IMR-90 (cell line): ENCODE measurements around the gene ECT2. TPM values are rescaled to one million over a fixed set of nuclear protein-coding genes. Genes with fewer than 3 reads are reported as not detected.

ENCODE experiments used
- ATAC-seq: fragments of 200-7000 bp; cut with Tn5 transposase; 2 replicates; pipeline ENCODE4 v1.9.1; 2020; ENCODE audit warnings: low read depth, mild to moderate bottlenecking, moderate library complexity
- BruUV-seq: library from RNA; stranded (reverse); fragments of 400-500 nt; replicated peaks from 2 replicates; lab custom pipeline; 2021; lab: Mats Ljungman, UMichigan
- CTCF ChIA-PET: fragments of 300-600 bp; formaldehyde crosslinking; extraction: SDS; loops from one replicate; lab custom pipeline; 2021; ENCODE audit warnings: antibody characterized with exemption; lab: Yijun Ruan, JAX
- POLR2A ChIA-PET: fragments of 300-600 bp; sonication (Branson Sonifier 250); formaldehyde crosslinking; loops from one replicate; lab custom pipeline; 2022; ENCODE audit warnings: antibody characterized with exemption; ENCODE audit not compliant: unreplicated experiment; lab: Charles Lee
- DNase-seq: peaks from one replicate; pipeline ENCODE4 v3.0.0; 2013
- H2AFZ ChIP-seq: replicated peaks from 2 replicates; pipeline ENCODE3; 2013; ENCODE audit warnings: low read length, mild to moderate bottlenecking; ENCODE audit not compliant: poor library complexity
- H2AK5ac ChIP-seq: 2 replicates; pipeline ENCODE4 v1.6.1; 2013; ENCODE audit warnings: low read depth, low read length, inconsistent platforms
- H2AK9ac ChIP-seq: replicated peaks from 2 replicates; pipeline ENCODE3; 2013; ENCODE audit warnings: mild to moderate bottlenecking, low read depth, low read length, moderate library complexity; ENCODE audit not compliant: poor library complexity
- H2BK120ac ChIP-seq: 2 replicates; pipeline ENCODE4 v1.6.1; 2013; ENCODE audit warnings: low read depth, low read length, inconsistent platforms
- H2BK15ac ChIP-seq: 3 replicates; pipeline ENCODE4 v1.6.1; 2013; ENCODE audit warnings: low read depth, low read length, inconsistent platforms
- H2BK20ac ChIP-seq: 2 replicates; pipeline ENCODE4 v1.6.1; 2013; ENCODE audit warnings: low read depth, mild to moderate bottlenecking, inconsistent platforms, low read length, moderate library complexity
- H2BK5ac ChIP-seq: 2 replicates; pipeline ENCODE4 v1.6.1; 2013; ENCODE audit warnings: mild to moderate bottlenecking, low read depth, low read length, inconsistent platforms; ENCODE audit not compliant: poor library complexity, severe bottlenecking
- H3K14ac ChIP-seq: replicated peaks from 2 replicates; pipeline ENCODE4 v1.6.1; 2013; ENCODE audit warnings: low read depth, low read length, inconsistent platforms
- H3K18ac ChIP-seq: 2 replicates; pipeline ENCODE4 v1.6.1; 2013; ENCODE audit warnings: low read depth, low read length, control low read depth
- H3K23ac ChIP-seq: 2 replicates; pipeline ENCODE4 v1.6.1; 2013; ENCODE audit warnings: low read depth, low read length, inconsistent platforms
- H3K27ac ChIP-seq: 2 replicates; pipeline ENCODE4 v1.5.1; 2013; ENCODE audit warnings: mild to moderate bottlenecking, control low read depth, low read length; ENCODE audit not compliant: insufficient read depth
- H3K27me3 ChIP-seq: 2 replicates; pipeline ENCODE4 v1.6.1; 2013; ENCODE audit warnings: low read length; ENCODE audit not compliant: control insufficient read depth, insufficient read depth
- H3K36me3 ChIP-seq: 2 replicates; pipeline ENCODE4 v1.6.1; 2013; ENCODE audit warnings: low read length, mixed read lengths; ENCODE audit not compliant: control insufficient read depth, insufficient read depth
- H3K4ac ChIP-seq: 2 replicates; pipeline ENCODE4 v1.6.1; 2013; ENCODE audit warnings: low read depth, low read length, inconsistent platforms
- H3K4me1 ChIP-seq: 2 replicates; pipeline ENCODE4 v1.6.1; 2013; ENCODE audit warnings: low read length, mixed read lengths; ENCODE audit not compliant: control insufficient read depth, insufficient read depth
- H3K4me2 ChIP-seq: 2 replicates; pipeline ENCODE4 v1.6.1; 2013; ENCODE audit warnings: low read depth, mild to moderate bottlenecking, control low read depth, low read length, moderate library complexity
- H3K4me3 ChIP-seq: 2 replicates; pipeline ENCODE4 v1.5.1; 2013; ENCODE audit warnings: low read depth, mild to moderate bottlenecking, control low read depth, low read length, moderate library complexity; ENCODE audit not compliant: insufficient read depth
- H3K56ac ChIP-seq: 2 replicates; pipeline ENCODE4 v1.6.1; 2013; ENCODE audit warnings: low read length, inconsistent platforms; ENCODE audit not compliant: insufficient read depth; ENCODE audit errors: extremely low read depth
- H3K79me1 ChIP-seq, 2 experiments: 2 replicates each; pipeline ENCODE4 v1.6.1; 2013; ENCODE audit warnings: low read length in 2 of 2, inconsistent platforms in 1 of 2, low read depth in 1 of 2
- H3K9ac ChIP-seq: 2 replicates; pipeline ENCODE4 v1.6.1; 2013; ENCODE audit warnings: low read depth, low read length, control low read depth
- H3K9me1 ChIP-seq: 2 replicates; pipeline ENCODE4 v1.6.1; 2013; ENCODE audit warnings: low read length, inconsistent platforms; ENCODE audit not compliant: insufficient read depth
- H3K9me3 ChIP-seq: 2 replicates; pipeline ENCODE4 v1.6.1; 2013; ENCODE audit warnings: low read length; ENCODE audit not compliant: control insufficient read depth, insufficient read depth
- H4K20me1 ChIP-seq: 2 replicates; pipeline ENCODE4 v1.6.1; 2013; ENCODE audit warnings: low read length, inconsistent platforms; ENCODE audit not compliant: insufficient read depth
- H4K5ac ChIP-seq: 2 replicates; pipeline ENCODE4 v1.6.1; 2013; ENCODE audit warnings: mild to moderate bottlenecking, low read depth, low read length, control low read depth
- H4K8ac ChIP-seq, 2 experiments: 2 replicates each; pipeline ENCODE4 v1.6.1; 2013; ENCODE audit warnings: low read depth in 2 of 2, low read length in 2 of 2, control low read depth in 1 of 2, inconsistent platforms in 1 of 2
- H4K91ac ChIP-seq: 2 replicates; pipeline ENCODE4 v1.6.1; 2013; ENCODE audit warnings: low read depth, low read length, inconsistent platforms; ENCODE audit not compliant: insufficient read depth
- BHLHE40 ChIP-seq: fragments of 150-350 bp; IDR thresholded peaks from 2 replicates; pipeline ENCODE4 v1.6.1; 2016; ENCODE audit warnings: mild to moderate bottlenecking, low read depth, low read length
- CEBPB ChIP-seq: IDR thresholded peaks from 2 replicates; pipeline ENCODE4 v1.6.1; 2012; ENCODE audit warnings: low read depth, low read length, improper control_type of control experiment
- CHD1 ChIP-seq: IDR thresholded peaks from 2 replicates; pipeline ENCODE4 v1.6.1; 2012; ENCODE audit warnings: low read depth, low read length, improper control_type of control experiment
- CTCF ChIP-seq: conservative IDR thresholded peaks from 2 replicates; pipeline ENCODE4 v1.5.1; 2012; ENCODE audit warnings: mild to moderate bottlenecking, low read depth, low read length, improper control_type of control experiment
- ELK1 ChIP-seq: fragments of 150-350 bp; IDR thresholded peaks from 2 replicates; pipeline ENCODE4 v1.6.1; 2016; ENCODE audit warnings: low read depth, mild to moderate bottlenecking, low read length, moderate library complexity, borderline replicate concordance
- FOS ChIP-seq: fragments of 150-350 bp; IDR thresholded peaks from 2 replicates; pipeline ENCODE4 v1.6.1; 2016; ENCODE audit warnings: low read depth, low read length
- MAFK ChIP-seq: IDR thresholded peaks from 2 replicates; pipeline ENCODE4 v1.6.1; 2012; ENCODE audit warnings: low read depth, low read length, improper control_type of control experiment
- MAZ ChIP-seq: IDR thresholded peaks from 2 replicates; pipeline ENCODE4 v1.6.1; 2012; ENCODE audit warnings: low read depth, mild to moderate bottlenecking, low read length, improper control_type of control experiment, moderate library complexity, borderline replicate concordance
- MXI1 ChIP-seq: IDR thresholded peaks from 2 replicates; pipeline ENCODE4 v1.6.1; 2012; ENCODE audit warnings: low read depth, mild to moderate bottlenecking, low read length, moderate library complexity, borderline replicate concordance
- NFE2L2 ChIP-seq: fragments of 150-350 bp; IDR thresholded peaks from 2 replicates; pipeline ENCODE4 v1.6.1; 2016; ENCODE audit warnings: low read depth, mild to moderate bottlenecking, low read length
- POLR2A ChIP-seq: IDR thresholded peaks from 2 replicates; pipeline ENCODE4 v1.6.1; 2012; ENCODE audit warnings: mild to moderate bottlenecking, low read depth, low read length
- RAD21 ChIP-seq: IDR thresholded peaks from 2 replicates; pipeline ENCODE4 v1.6.1; 2012; ENCODE audit warnings: low read length, improper control_type of control experiment
- RCOR1 ChIP-seq: IDR thresholded peaks from 2 replicates; pipeline ENCODE4 v1.6.1; 2012; ENCODE audit warnings: mild to moderate bottlenecking, low read length, improper control_type of control experiment; ENCODE audit not compliant: insufficient replicate concordance
- RFX5 ChIP-seq: IDR thresholded peaks from 2 replicates; pipeline ENCODE4 v1.8.0; 2012; ENCODE audit warnings: low read depth, mild to moderate bottlenecking, low read length, moderate library complexity
- SMC3 ChIP-seq: fragments of 150-350 bp; IDR thresholded peaks from 2 replicates; pipeline ENCODE4 v1.6.1; 2016; ENCODE audit warnings: low read depth, mild to moderate bottlenecking, antibody characterized with exemption, low read length, moderate library complexity
- USF2 ChIP-seq: fragments of 150-350 bp; IDR thresholded peaks from 2 replicates; pipeline ENCODE4 v1.6.1; 2017; ENCODE audit warnings: mild to moderate bottlenecking, antibody characterized with exemption, low read length, low read depth
- WGBS, 2 experiments: methylation state at CpG; one replicate each; pipeline versions ENCODE4 v1.1.5 to v1.1.7; 2013; ENCODE audit warnings: missing lambda C conversion rate in 2 of 2; ENCODE audit not compliant: insufficient read length in 1 of 2; ENCODE audit errors: extremely low coverage in 2 of 2; 5-methylcytosine and 5-hydroxymethylcytosine counted together
- dilution Hi-C: fragments of 300-500 bp; cut with HindIII; formaldehyde crosslinking; loops from one replicate; pipeline ENCODE4 v1.14.3; 2018; ENCODE audit warnings: low sequenced_read_pairs; ENCODE audit not compliant: unreplicated experiment
- in situ Hi-C: fragments of 300-500 bp; cut with MboI; formaldehyde crosslinking; loops from 3 replicates; pipeline ENCODE4 v1.14.3; 2019; ENCODE audit warnings: low sequenced_read_pairs, inconsistent platforms, mixed read lengths
- intact Hi-C: fragments of 100-400 bp; cut with micrococcal nuclease; formaldehyde crosslinking; loops from 2 replicates; pipeline ENCODE4 v1.10.0; 2022
- polyA plus RNA-seq, 3 experiments: library from polyadenylated mRNA; depleted of rRNA; stranded (reverse); fragments of >200 nt; gene quantifications; 2 replicates each; pipeline ENCODE4 v1.2.3, GENCODE V29; 2012; ENCODE audit warnings: low replicate concordance in 1 of 3
- total RNA-seq: library from RNA; depleted of rRNA; stranded (reverse); fragments of >200 nt; gene quantifications from 2 replicates; pipeline ENCODE4 v1.2.3, GENCODE V29; 2012

ECT2 gene
- total and polyA plus RNA-seq, 2 of the 4 experiments (the other 2 are of a cell fraction), result 18.1 to 37.8 TPM

GRCh38 chr3:172770382-172770781 lies 19.9 kb downstream of the ECT2 start:
- WGBS, 2 experiments, result no CpG with 5 or more reads among the region's 1 CpG
- DNase-seq (no peak), ATAC-seq (no peak)
- no peaks in the 10 kb centered on the region for H3K4me1 ChIP-seq
- POLR2A ChIA-PET, result no interaction called here
- no peak overlapping the region for H3K4ac ChIP-seq
- CTCF ChIA-PET, result no interaction called here
- H2BK15ac ChIP-seq, result no peak overlapping the region
- BruUV-seq, result no TSS peak
- H2AK5ac ChIP-seq, result no peak overlapping the region
- H2AFZ ChIP-seq, result no peak overlapping the region
- H4K5ac ChIP-seq, result no peak overlapping the region
- no peak overlapping the region for H3K23ac ChIP-seq
- TF ChIP-seq FOS, result no peak
- TF ChIP-seq POLR2A, result no peak
- TF ChIP-seq BHLHE40, result no peak
- no peak for TF ChIP-seq ELK1
- no peak for TF ChIP-seq NFE2L2
- no peak for TF ChIP-seq RAD21
- TF ChIP-seq RCOR1, result no peak
- TF ChIP-seq RFX5, result no peak
- no peak for TF ChIP-seq CEBPB
- TF ChIP-seq MXI1, result no peak
- TF ChIP-seq CHD1, result no peak
- TF ChIP-seq USF2, result no peak
- no peak for TF ChIP-seq MAFK
- TF ChIP-seq MAZ, result no peak
- no peak for TF ChIP-seq SMC3
- no peak for TF ChIP-seq CTCF
- peaks cover 6% of the 10 kb centered on the region; the same call in 1 of the 2 replicates for H3K36me3 ChIP-seq
- no peak overlapping the region for H3K9ac ChIP-seq
- H4K8ac ChIP-seq, result no peak overlapping the region
- dilution Hi-C loops (no loop called here), intact Hi-C loops (no loop called here), in situ Hi-C loops (no loop called here)
- no peak overlapping the region for H4K91ac ChIP-seq
- no peaks in the 10 kb centered on the region for H3K9me1 ChIP-seq
- no peak overlapping the region for H3K14ac ChIP-seq
- no peak overlapping the region for H2BK120ac ChIP-seq
- H3K9me3 ChIP-seq, result no peaks in the 10 kb centered on the region
- H3K79me1 ChIP-seq, result peaks cover 12 to 13% of the 10 kb centered on the region in 2 experiments; a peak in 2 of 4 replicates
- no peak overlapping the region for H3K27ac ChIP-seq
- no peaks in the 10 kb centered on the region for H3K27me3 ChIP-seq
- H2BK5ac ChIP-seq, result no peak overlapping the region
- no peak overlapping the region for H3K4me3 ChIP-seq
- H4K20me1 ChIP-seq, result no peaks in the 10 kb centered on the region
- no peak overlapping the region for H2BK20ac ChIP-seq
- no peak overlapping the region for H3K56ac ChIP-seq
- no peak overlapping the region for H3K4me2 ChIP-seq
- H3K18ac ChIP-seq, result no peak overlapping the region
- no peak overlapping the region for H2AK9ac ChIP-seq
